HepG2 (cell line): Measurements from ENCODE around the gene TEKT5. TPM values are rescaled to one million over a fixed set of nuclear protein-coding genes. Genes with fewer than 3 reads are reported as not detected.

Source experiments
- ASH2L ChIP-seq: fragments of 300-600, 200-600 bp; sonication (generic); IDR thresholded peaks from 2 replicates; pipeline ENCODE4 v1.7.0; 2017; ENCODE audit warnings: low read depth, mild to moderate bottlenecking, moderate library complexity, mixed read lengths, low read length; ENCODE audit not compliant: insufficient read length
- MTA1 ChIP-seq: sonication (generic); formaldehyde crosslinking; IDR thresholded peaks from 2 replicates; pipeline ENCODE4 v1.4.0; 2020; ENCODE audit warnings: missing genetic modification reagents, mild to moderate bottlenecking, borderline replicate concordance
- MXI1 ChIP-seq: IDR thresholded peaks from 3 replicates; pipeline ENCODE4 v1.6.1; 2012; ENCODE audit warnings: low read depth, low read length, inconsistent platforms, borderline replicate concordance
- MYNN ChIP-seq: sonication (generic); formaldehyde crosslinking; IDR thresholded peaks from 2 replicates; pipeline ENCODE4 v1.4.0; 2020; ENCODE audit warnings: mild to moderate bottlenecking, low read depth, missing genetic modification reagents
- POLR2AphosphoS2 ChIP-seq: IDR thresholded peaks from 2 replicates; pipeline ENCODE4 v1.6.1; 2011; ENCODE audit warnings: low read depth, low read length, improper control_type of control experiment
- RFXANK ChIP-seq: IDR thresholded peaks from 2 replicates; pipeline ENCODE4 v1.6.1; 2016
- SIX1 ChIP-seq: sonication (generic); formaldehyde crosslinking; IDR thresholded peaks from 2 replicates; pipeline ENCODE4 v1.4.0; 2020; ENCODE audit warnings: missing genetic modification reagents, borderline replicate concordance
- SRSF4 ChIP-seq: fragments of 200-400 bp; formaldehyde crosslinking; IDR thresholded peaks from one replicate; pipeline ENCODE4 v1.6.1; 2018; ENCODE audit warnings: mild to moderate bottlenecking, low read depth, low read length, moderate library complexity; ENCODE audit not compliant: poor library complexity, severe bottlenecking
- ZNF891 ChIP-seq: sonication (generic); formaldehyde crosslinking; IDR thresholded peaks from 2 replicates; pipeline ENCODE4 v1.5.0; 2020; ENCODE audit warnings: mild to moderate bottlenecking, missing genetic modification reagents
- polyA plus RNA-seq, 8 experiments: library from polyadenylated mRNA; depleted of rRNA in 3 of 8; stranded (reverse) in 7 of 8; unstranded in 1 of 8; fragments of >200 nt; fragmentation: Illumina TruSeq in 4 of 8; extraction: Trizol in 4 of 8; gene quantifications; 2 replicates each; pipeline versions ENCODE4 v1.2.1 to v1.2.3, GENCODE V29; 2011 to 2016; ENCODE audit warnings: low read depth in 4 of 8, missing spikeins in 1 of 8, mixed read lengths in 1 of 8; ENCODE audit not compliant: insufficient read depth in 1 of 8
- total RNA-seq, 5 experiments: library from RNA; depleted of rRNA; stranded (reverse); fragments of >200 nt; fragmentation: Illumina TruSeq; extraction: Trizol; gene quantifications; 2 replicates each; pipeline ENCODE4 v1.2.3, GENCODE V29; 2016; ENCODE audit warnings: low read depth in 1 of 5
- TF ChIP-seq, protein P1 (sequence below): sonication (generic); formaldehyde crosslinking; IDR thresholded peaks from 2 replicates; pipeline ENCODE4 v1.4.0; 2020; ENCODE audit warnings: mild to moderate bottlenecking, missing genetic modification reagents, borderline replicate concordance
- TF ChIP-seq, protein P2 (sequence below): conservative IDR thresholded peaks from 2 replicates; pipeline ENCODE4 v1.6.1; 2018; ENCODE audit warnings: missing genetic modification reagents
- TF ChIP-seq, protein P3 (sequence below): sonication (generic); formaldehyde crosslinking; IDR thresholded peaks from 2 replicates; pipeline ENCODE4 v1.4.0; 2020; ENCODE audit warnings: missing genetic modification reagents
- TF ChIP-seq, protein P4 (sequence below): sonication (generic); formaldehyde crosslinking; IDR thresholded peaks from 2 replicates; pipeline ENCODE4 v1.5.0; 2020; ENCODE audit warnings: missing genetic modification reagents
- TF ChIP-seq, protein P5 (sequence below): sonication (generic); formaldehyde crosslinking; IDR thresholded peaks from 2 replicates; pipeline ENCODE4 v1.4.0; 2020; ENCODE audit warnings: low read depth, mild to moderate bottlenecking, missing genetic modification reagents

TEKT5 gene
- total and polyA plus RNA-seq, 2 of the 13 experiments (the other 11 are each of a cell fraction or from before 2014, with no cell fraction given): 0.16 TPM; not detected in 1

DNA sequence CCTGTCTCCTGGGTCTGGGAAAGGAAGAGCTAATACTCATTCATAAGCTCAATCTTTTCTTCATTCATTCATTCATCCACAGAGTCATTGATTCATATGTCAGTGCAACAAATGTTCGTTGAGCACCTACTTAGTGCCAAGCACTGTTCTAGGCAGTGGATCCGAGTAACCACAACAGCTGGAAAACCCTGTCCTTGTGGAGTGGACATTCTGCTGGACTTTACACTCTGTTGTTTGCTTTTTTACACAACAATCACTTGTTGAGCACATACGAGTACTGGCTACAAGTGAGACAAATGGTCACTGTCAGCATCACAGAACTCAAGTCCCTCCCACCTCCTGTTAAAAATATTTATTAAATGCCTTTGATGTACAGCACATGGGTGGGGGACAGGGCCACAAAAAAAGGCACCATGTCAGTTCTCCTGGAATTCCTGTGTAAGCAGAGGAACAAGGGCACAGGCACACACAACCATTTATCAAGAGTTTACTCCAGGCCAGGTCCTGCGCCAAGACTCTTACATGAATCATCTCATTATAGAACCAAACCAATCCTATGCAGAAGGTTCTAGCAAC lies 46.9 kb downstream of the TEKT5 start (continued):
- TF ChIP-seq, protein P1, sequence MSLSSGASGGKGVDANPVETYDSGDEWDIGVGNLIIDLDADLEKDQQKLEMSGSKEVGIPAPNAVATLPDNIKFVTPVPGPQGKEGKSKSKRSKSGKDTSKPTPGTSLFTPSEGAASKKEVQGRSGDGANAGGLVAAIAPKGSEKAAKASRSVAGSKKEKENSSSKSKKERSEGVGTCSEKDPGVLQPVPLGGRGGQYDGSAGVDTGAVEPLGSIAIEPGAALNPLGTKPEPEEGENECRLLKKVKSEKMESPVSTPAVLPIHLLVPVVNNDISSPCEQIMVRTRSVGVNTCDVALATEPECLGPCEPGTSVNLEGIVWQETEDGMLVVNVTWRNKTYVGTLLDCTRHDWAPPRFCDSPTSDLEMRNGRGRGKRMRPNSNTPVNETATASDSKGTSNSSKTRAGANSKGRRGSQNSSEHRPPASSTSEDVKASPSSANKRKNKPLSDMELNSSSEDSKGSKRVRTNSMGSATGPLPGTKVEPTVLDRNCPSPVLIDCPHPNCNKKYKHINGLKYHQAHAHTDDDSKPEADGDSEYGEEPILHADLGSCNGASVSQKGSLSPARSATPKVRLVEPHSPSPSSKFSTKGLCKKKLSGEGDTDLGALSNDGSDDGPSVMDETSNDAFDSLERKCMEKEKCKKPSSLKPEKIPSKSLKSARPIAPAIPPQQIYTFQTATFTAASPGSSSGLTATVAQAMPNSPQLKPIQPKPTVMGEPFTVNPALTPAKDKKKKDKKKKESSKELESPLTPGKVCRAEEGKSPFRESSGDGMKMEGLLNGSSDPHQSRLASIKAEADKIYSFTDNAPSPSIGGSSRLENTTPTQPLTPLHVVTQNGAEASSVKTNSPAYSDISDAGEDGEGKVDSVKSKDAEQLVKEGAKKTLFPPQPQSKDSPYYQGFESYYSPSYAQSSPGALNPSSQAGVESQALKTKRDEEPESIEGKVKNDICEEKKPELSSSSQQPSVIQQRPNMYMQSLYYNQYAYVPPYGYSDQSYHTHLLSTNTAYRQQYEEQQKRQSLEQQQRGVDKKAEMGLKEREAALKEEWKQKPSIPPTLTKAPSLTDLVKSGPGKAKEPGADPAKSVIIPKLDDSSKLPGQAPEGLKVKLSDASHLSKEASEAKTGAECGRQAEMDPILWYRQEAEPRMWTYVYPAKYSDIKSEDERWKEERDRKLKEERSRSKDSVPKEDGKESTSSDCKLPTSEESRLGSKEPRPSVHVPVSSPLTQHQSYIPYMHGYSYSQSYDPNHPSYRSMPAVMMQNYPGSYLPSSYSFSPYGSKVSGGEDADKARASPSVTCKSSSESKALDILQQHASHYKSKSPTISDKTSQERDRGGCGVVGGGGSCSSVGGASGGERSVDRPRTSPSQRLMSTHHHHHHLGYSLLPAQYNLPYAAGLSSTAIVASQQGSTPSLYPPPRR (CRISPR knock-in tag): peak; percentile 99
- TF ChIP-seq MXI1 (peak; percentile 90; the same call in 2 of the 3 replicates), MTA1 (peak; percentile 42; the same call in 1 of the 2 replicates), MYNN (CRISPR knock-in tag) (no peak), ASH2L (peak; percentile 94), RFXANK (CRISPR knock-in tag) (peak; percentile 93; the same call in 1 of the 2 replicates), SIX1 (peak; percentile 68; the same call in 1 of the 2 replicates), POLR2AphosphoS2 (no peak), ZNF891 (CRISPR knock-in tag) (no peak), SRSF4 (no peak)
- TF ChIP-seq, protein P2, sequence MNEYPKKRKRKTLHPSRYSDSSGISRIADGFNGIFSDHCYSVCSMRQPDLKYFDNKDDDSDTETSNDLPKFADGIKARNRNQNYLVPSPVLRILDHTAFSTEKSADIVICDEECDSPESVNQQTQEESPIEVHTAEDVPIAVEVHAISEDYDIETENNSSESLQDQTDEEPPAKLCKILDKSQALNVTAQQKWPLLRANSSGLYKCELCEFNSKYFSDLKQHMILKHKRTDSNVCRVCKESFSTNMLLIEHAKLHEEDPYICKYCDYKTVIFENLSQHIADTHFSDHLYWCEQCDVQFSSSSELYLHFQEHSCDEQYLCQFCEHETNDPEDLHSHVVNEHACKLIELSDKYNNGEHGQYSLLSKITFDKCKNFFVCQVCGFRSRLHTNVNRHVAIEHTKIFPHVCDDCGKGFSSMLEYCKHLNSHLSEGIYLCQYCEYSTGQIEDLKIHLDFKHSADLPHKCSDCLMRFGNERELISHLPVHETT: peak; percentile 93
- TF ChIP-seq, protein P3, sequence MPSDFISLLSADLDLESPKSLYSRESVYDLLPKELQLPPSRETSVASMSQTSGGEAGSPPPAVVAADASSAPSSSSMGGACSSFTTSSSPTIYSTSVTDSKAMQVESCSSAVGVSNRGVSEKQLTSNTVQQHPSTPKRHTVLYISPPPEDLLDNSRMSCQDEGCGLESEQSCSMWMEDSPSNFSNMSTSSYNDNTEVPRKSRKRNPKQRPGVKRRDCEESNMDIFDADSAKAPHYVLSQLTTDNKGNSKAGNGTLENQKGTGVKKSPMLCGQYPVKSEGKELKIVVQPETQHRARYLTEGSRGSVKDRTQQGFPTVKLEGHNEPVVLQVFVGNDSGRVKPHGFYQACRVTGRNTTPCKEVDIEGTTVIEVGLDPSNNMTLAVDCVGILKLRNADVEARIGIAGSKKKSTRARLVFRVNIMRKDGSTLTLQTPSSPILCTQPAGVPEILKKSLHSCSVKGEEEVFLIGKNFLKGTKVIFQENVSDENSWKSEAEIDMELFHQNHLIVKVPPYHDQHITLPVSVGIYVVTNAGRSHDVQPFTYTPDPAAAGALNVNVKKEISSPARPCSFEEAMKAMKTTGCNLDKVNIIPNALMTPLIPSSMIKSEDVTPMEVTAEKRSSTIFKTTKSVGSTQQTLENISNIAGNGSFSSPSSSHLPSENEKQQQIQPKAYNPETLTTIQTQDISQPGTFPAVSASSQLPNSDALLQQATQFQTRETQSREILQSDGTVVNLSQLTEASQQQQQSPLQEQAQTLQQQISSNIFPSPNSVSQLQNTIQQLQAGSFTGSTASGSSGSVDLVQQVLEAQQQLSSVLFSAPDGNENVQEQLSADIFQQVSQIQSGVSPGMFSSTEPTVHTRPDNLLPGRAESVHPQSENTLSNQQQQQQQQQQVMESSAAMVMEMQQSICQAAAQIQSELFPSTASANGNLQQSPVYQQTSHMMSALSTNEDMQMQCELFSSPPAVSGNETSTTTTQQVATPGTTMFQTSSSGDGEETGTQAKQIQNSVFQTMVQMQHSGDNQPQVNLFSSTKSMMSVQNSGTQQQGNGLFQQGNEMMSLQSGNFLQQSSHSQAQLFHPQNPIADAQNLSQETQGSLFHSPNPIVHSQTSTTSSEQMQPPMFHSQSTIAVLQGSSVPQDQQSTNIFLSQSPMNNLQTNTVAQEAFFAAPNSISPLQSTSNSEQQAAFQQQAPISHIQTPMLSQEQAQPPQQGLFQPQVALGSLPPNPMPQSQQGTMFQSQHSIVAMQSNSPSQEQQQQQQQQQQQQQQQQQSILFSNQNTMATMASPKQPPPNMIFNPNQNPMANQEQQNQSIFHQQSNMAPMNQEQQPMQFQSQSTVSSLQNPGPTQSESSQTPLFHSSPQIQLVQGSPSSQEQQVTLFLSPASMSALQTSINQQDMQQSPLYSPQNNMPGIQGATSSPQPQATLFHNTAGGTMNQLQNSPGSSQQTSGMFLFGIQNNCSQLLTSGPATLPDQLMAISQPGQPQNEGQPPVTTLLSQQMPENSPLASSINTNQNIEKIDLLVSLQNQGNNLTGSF: no peak
- TF ChIP-seq, protein P4, sequence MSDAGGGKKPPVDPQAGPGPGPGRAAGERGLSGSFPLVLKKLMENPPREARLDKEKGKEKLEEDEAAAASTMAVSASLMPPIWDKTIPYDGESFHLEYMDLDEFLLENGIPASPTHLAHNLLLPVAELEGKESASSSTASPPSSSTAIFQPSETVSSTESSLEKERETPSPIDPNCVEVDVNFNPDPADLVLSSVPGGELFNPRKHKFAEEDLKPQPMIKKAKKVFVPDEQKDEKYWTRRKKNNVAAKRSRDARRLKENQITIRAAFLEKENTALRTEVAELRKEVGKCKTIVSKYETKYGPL (CRISPR knock-in tag): no peak
- TF ChIP-seq, protein P5, sequence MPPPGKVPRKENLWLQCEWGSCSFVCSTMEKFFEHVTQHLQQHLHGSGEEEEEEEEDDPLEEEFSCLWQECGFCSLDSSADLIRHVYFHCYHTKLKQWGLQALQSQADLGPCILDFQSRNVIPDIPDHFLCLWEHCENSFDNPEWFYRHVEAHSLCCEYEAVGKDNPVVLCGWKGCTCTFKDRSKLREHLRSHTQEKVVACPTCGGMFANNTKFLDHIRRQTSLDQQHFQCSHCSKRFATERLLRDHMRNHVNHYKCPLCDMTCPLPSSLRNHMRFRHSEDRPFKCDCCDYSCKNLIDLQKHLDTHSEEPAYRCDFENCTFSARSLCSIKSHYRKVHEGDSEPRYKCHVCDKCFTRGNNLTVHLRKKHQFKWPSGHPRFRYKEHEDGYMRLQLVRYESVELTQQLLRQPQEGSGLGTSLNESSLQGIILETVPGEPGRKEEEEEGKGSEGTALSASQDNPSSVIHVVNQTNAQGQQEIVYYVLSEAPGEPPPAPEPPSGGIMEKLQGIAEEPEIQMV (CRISPR knock-in tag): peak; percentile 77
